ENCODE data around the gene PRSS8.

The PRSS8 gene

GRCh38 chr16:31128711-31129567 is 6.6 kb downstream of the PRSS8 start:
- no peak for DNase-seq (ENCODE audit: low read depth, low spot score)

GRCh38 chr16:31127182-31127581 is 8.3 kb downstream of the PRSS8 start:
- no peak for DNase-seq (ENCODE audit: low read depth, low spot score)

GRCh38 chr16:31125844-31126243 is 9.7 kb downstream of the PRSS8 start:
- no peak for DNase-seq (ENCODE audit: low read depth, low spot score)

- no peak for DNase-seq (ENCODE audit: low read depth, low spot score)
These were observed 15.4 kb downstream of the PRSS8 start for GRCh38 chr16:31120129-31120528.

GRCh38 chr16:31118223-31119155 is 17.0 kb downstream of the PRSS8 start:
- DNase-seq (ENCODE audit: low read depth, low spot score), result no peak

- peak; percentile 97 for DNase-seq (ENCODE audit: low read depth, low spot score)
These were observed 17.9 kb downstream of the PRSS8 start, which contains the start of gene KAT8 for GRCh38 chr16:31117384-31118222. TSS of gene KAT8 (plus strand) at chr16:31117664. CDS start at chr16:31117682, 18 bp downstream.

GRCh38 chr16:31114468-31114867 is 21.1 kb downstream of the PRSS8 start:
- DNase-seq (ENCODE audit: low read depth, low spot score), result no peak

- DNase-seq (ENCODE audit: low read depth, low spot score), result no peak
These were observed 22.1 kb downstream of the PRSS8 start for GRCh38 chr16:31113121-31114120.

- no peak for DNase-seq (ENCODE audit: low read depth, low spot score)
These were observed 22.8 kb downstream of the PRSS8 start for GRCh38 chr16:31112711-31113110.

- no peak for DNase-seq (ENCODE audit: low read depth, low spot score)
These were observed 23.6 kb downstream of the PRSS8 start for GRCh38 chr16:31111881-31112466.

GRCh38 chr16:31110106-31111034 is 25.2 kb downstream of the PRSS8 start:
- no peak for DNase-seq (ENCODE audit: low read depth, low spot score)

GRCh38 chr16:31109622-31110021 is 25.9 kb downstream of the PRSS8 start:
- no peak for DNase-seq (ENCODE audit: low read depth, low spot score)

- DNase-seq (ENCODE audit: low read depth, low spot score), result no peak
These were observed 26.6 kb downstream of the PRSS8 start for GRCh38 chr16:31108794-31109558.

- peak; percentile 62 for DNase-seq (ENCODE audit: low read depth, low spot score)
These were observed 27.3 kb downstream of the PRSS8 start, which contains the start of gene BCKDK for GRCh38 chr16:31108035-31108793. TSS of gene BCKDK (plus strand) at chr16:31108386. CDS start at chr16:31109224, 838 bp downstream.

- no peak for DNase-seq (ENCODE audit: low read depth, low spot score)
These were observed 28.1 kb downstream of the PRSS8 start for GRCh38 chr16:31107465-31107867.

GRCh38 chr16:31106509-31107464 is 28.7 kb downstream of the PRSS8 start:
- no peak for DNase-seq (ENCODE audit: low read depth, low spot score)
